ENCODE measurements around the gene LTBP1. TPM values are rescaled to one million over a fixed set of nuclear protein-coding genes. Genes with fewer than 3 reads are reported as not detected.
"Not testable (repeated sequence)": the region's sequence is repeated elsewhere in the genome, so short reads cannot be mapped to it uniquely, and the experiment has no call there.

The LTBP1 gene, protein sequence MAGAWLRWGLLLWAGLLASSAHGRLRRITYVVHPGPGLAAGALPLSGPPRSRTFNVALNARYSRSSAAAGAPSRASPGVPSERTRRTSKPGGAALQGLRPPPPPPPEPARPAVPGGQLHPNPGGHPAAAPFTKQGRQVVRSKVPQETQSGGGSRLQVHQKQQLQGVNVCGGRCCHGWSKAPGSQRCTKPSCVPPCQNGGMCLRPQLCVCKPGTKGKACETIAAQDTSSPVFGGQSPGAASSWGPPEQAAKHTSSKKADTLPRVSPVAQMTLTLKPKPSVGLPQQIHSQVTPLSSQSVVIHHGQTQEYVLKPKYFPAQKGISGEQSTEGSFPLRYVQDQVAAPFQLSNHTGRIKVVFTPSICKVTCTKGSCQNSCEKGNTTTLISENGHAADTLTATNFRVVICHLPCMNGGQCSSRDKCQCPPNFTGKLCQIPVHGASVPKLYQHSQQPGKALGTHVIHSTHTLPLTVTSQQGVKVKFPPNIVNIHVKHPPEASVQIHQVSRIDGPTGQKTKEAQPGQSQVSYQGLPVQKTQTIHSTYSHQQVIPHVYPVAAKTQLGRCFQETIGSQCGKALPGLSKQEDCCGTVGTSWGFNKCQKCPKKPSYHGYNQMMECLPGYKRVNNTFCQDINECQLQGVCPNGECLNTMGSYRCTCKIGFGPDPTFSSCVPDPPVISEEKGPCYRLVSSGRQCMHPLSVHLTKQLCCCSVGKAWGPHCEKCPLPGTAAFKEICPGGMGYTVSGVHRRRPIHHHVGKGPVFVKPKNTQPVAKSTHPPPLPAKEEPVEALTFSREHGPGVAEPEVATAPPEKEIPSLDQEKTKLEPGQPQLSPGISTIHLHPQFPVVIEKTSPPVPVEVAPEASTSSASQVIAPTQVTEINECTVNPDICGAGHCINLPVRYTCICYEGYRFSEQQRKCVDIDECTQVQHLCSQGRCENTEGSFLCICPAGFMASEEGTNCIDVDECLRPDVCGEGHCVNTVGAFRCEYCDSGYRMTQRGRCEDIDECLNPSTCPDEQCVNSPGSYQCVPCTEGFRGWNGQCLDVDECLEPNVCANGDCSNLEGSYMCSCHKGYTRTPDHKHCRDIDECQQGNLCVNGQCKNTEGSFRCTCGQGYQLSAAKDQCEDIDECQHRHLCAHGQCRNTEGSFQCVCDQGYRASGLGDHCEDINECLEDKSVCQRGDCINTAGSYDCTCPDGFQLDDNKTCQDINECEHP (N-terminal part only)
- total RNA-seq = 205 TPM

DNA sequence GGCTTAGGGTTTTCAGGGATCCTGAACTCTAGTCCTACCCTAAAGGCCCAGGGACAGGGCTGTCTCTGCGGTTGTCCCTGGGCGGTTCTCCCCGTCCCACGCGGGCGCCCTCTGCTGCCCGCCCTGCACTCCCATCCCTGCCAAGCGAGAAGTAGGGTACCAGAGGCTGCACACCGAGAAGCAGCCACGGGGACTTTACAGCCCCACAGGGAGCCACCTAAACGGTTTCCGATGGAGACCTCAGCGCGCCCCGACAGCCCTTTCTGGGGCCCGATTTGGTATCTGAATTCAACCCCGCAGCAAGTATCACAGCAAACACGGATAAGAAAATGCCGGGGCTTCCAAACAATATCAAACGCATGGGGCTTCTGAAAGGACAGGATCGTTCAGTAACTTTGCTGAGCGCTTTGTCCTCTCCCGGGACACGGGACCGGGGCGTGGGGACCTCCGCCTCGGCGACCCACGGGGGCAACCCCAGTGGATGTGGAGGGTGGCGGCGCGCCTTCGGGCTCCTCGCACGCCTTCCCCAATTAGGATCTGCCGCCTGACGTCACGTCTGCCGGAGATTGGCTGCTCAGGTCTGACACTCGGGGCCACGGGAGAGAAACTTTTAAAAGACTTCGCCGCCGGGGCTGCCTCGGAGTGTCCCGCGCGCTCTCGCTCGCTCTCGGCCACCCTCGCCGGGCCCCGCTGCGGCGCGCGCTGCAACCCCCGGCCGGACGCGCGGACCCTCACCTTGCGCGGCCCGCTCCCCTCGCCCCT lies at the start of gene LTBP1:
TSS of gene LTBP1 (plus strand) at position 640 of the 762 bp plus-strand sequence. CDS start 372 bp downstream, outside the sequence.
- DNase-seq (ENCODE audit: low spot score) = peak; percentile 75

DNA sequence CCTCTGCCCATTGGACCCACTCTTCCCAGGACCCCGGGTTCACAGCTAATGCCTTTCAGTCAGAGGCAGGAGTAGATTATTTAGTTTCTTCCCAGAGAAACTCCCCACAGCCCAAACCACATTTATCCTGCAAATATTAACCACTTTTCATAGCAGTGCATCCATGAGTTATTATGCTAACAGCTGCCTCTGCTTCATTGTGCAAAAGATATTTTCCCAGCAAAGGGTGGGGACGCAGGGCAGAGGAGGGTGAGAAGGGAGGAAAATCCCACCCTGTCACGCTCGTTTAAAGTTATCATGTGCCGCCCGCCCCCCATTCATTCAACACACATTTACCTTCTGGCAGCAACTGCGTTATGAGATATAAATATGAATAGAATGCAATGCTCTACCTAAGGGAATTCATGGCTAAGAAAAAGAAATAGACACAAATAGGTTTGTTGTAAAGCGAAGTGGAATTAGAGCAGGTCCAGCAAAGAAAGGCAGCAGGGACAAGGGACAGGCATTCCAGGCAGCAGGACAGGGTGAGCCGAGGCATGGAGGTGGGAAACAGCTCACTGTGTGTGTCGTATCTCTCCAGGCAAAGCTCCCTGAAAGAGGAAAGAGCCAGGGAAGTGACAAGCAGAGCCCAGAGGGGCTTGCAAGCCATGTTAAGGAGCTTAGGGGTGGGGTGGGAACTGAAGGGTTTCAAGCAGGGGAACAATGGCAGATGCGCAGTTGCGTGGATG lies 46.3 kb upstream of the LTBP1 start:
- no peak for DNase-seq (ENCODE audit: low spot score)

DNA sequence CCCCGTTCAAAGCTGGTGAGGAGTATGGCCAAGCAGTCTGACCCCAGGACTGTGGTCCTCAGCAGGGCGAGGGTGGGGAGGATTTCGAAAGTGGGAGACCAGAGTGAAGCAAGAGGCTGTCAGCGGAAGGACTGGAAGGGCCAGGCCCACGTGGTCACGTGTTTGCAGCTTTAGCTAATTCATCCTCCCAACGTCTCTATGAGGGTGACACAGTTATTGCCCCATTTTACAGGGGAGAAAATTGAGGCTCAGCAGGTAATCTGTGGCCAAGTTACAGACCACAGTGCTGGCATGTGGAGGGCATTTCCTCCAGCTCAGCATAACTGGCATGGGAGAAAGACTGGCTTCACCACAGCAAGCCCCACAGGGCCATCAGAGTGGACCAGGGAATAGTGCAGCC lies 45.4 kb upstream of the LTBP1 start:
- DNase-seq (ENCODE audit: low spot score) = no peak

DNA sequence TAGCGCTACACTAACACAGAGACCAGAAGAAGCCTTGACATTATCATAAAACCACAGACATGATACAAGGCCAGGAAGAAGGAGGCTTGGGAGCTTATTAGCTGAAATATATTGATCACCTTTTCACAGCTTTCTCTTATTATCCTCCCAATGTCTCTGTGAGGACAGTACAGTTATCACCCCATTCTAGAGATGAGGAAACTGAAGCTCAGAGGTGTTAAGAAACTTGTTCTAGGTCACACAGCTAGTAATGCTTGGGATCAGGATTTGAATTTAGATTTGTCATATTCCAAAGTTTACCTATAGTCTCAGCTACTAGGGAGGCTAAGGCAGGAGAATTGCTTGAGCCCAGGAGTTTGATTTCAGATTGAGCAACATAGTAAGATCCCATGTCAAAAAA lies 44.6 kb upstream of the LTBP1 start:
- DNase-seq (ENCODE audit: low spot score) = no peak

DNA sequence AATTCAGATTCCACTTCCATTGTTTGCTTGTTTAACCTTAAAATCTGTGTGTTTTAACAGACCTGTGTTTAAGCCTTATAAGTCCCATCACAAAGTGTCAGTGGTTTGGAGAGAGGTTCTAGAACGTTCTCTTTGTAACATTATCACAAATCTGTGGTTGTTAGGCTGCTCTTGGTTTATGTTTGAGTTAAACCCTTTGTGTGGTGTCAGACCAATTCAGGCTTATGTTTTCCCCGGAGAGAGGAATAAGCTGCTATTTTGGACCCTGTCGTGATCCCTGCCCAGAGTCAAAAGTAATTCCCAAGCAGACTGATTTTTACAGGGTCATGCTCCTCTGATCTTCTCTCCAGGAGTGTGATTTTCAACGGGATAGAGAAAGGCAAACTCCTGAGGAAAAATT lies 43.8 kb upstream of the LTBP1 start:
- DNase-seq (ENCODE audit: low spot score) = no peak

DNA sequence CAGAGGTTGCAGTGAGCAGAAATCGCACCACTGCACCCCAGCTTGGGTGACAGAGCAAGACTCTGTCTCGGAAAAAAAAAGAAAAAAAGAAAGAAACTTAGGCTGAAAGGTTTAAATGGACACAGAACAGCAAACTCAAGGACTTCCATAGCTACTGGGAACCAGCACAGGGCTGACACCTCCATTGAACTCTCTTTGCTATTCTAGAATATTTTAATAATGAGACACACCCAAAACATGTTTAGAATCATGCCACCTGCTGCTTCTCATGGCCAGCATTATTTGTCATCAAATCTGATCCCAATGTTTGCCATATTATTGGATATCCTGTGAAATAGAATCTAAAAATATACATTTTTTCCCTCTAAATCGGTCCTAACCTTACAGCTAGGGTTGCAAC lies 42.7 kb upstream of the LTBP1 start:
- DNase-seq (ENCODE audit: low spot score) = no peak

DNA sequence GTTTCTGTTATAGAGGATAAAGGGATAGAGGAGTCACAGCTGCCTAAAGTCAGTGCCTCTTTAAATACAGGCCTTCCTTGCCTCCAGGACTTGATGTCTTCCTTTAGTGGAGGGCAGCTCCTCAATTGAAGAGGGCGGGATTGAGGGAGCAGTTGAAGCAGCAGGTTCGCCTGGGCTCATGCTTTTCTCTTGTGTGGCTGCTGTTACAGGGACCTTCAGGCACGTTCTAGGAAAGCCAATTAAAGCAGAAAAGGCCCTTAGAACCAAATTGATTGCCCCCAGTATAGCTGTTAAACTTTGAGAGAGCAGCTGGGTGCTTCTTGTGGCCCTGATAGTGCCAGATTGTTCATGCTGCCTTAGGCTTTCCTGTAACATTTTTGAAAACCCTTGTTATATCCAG lies 42.0 kb upstream of the LTBP1 start:
- no peak for DNase-seq (ENCODE audit: low spot score)

DNA sequence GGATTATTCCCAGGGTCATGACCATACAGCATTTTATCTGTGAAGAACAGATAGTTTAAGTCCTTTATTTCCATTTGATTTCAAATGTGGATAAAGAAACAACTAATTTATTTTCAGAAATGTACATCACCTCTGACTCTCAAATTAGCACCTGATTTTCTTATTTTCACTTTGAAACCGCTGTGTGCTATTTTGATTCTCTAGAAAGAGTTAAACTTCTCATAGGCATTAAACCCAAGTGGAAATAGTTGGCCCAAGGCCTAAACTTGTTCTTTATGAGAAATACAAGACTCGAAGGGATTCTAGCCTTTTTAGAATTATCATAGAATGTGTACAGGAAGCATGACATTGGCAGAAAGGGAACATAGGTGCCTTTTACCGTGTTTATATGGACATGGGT lies 41.5 kb upstream of the LTBP1 start:
- no peak for DNase-seq (ENCODE audit: low spot score)

DNA sequence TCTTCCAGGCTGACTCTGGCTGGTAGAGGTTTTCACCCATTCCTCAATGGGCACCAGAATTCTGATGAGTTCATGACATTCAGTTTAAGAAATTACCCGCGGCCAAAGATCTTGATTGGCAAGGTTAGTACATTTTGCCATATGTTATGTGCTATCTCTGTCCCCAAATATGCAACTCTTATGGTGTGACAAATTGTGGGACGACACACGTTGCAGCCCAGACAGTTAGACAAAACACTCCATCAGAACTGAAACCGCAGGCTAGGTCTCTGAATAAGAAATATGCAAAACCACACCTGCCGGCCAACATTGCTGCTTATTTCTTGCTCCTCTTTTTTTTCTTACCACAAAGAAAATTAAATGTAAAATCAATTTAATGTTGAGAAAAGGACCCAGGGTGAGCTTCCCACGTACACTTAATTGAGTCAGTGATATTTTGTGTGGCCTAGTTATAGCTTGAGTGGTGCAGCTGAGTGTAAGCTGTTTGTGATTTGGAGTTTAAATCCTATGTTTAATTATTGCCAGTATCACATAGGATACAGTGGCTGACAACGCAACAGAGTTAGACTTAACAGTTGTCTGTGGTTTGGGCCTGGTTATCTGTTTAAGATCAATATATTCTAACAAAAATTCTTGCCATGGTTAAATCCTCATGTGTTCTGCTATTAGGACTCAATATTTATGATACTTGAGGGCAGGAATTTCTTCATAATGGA lies 35.7 kb upstream of the LTBP1 start:
- no peak for DNase-seq (ENCODE audit: low spot score)

DNA sequence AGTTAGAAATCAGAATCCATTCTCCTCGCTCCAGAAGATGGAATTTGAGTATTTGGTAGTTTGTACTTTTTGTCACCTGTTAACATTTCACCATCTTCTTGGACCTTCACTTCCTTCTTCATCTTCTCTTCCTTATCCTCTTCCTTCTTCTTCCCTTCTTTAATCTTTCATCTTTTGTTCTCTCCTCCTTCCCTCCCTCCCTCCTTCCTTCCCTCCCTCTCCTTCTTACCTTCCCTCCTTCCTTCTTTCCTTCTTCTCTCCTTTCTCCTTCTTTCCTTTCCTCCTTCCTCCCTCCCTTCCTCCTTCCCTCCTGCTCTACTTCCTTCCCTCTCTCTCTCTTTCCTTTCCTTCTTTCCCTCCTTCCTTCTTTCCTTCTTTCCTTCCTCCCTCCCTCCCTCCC lies 31.1 kb upstream of the LTBP1 start:
- no peak for DNase-seq (ENCODE audit: low spot score)

DNA sequence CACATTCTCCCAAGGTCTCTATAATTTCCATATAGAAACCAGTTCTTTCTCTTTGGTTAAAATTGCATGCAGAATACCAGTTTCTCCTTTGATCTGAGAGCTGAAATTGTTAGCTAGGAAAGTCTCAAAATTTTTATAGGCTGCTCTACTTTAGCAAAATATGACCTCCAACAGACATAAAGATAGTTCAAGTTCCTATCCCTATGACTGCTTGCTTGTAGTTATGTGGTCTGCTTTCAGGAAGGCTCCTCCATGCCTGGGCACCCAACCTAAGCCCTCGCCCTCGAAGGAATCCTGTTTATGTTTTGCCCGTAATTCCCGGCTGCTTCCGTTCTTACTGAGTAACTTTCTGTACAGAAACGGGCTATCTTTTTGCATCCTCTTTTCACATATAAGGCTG lies 28.0 kb upstream of the LTBP1 start:
- DNase-seq (ENCODE audit: low spot score) = no peak

DNA sequence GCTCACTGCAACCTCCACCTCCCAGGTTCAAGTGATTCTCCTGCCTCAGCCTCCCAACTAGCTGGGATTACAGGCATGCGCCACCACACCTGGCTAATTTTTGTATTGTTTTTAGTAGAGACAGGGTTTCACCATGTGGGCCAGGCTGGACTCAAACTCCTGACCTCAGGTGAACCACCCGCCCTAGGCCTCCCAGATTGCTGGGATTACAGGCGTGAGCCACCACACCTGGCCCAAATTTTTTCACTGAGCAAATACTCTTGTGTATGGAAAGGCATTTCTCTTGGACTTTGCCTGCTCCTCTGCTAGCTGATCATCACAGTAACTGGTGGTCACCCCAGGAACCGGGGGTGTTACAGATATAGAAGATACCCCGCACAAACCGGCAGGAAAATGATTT lies 26.9 kb upstream of the LTBP1 start:
- not testable (repeated sequence) for DNase-seq (ENCODE audit: low spot score)

DNA sequence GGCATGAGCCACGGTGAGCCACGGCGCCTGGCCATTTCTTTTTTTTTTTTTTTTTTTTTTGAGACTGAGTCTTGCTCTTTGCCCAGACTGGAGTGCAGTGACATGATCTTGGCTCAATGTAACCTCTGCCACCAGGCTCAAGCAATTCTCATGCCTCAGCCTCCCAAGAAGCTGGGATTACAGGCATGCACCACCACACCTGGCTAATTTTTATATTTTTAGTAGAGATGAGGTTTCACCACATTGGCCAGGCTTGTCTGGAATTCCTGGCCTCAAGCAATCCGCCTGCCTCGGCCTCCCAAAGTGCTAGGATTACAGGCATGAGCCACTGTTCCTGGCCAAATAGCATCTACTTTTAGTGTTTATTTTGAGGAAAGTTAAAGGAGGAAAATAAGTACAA lies 25.3 kb upstream of the LTBP1 start:
- not testable (repeated sequence) for DNase-seq (ENCODE audit: low spot score)

DNA sequence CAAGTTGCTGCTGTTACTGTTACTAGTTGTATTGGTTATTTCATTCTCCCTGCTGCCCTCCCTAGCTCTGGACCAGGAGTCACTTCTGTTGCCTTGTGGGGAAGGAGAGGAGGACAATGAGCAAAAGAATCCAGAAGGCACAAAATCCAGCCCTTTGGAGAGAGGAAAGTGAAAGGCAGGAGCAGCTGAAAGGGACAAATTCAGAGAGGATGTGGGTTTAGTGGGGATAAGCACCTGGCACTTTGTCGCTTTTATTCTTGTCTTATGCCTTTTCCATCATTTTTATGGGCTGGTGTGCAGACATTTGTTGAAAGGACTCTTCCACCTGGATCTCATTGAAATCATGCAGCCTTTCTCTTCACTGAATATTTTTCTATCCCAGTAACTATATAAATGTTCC lies 24.3 kb upstream of the LTBP1 start:
- no peak for DNase-seq (ENCODE audit: low spot score)

DNA sequence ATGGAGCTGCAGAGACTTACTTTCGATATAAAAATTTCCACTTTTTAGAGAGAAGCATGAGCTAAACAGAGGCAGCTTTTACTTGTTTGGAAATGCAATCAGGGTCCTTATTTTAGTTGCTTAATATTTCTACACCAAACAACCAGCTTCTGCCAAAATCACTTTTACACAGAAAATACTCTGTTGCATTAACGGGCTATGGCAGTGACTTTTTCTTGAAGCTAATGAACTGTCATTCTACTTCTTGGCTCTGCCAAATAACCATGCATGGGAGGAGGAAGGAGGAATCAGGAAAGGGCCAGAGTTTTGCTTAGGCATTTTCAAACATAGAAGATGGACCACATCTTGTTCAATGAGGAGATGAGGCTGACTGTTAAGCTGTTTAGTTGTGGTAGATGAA lies 23.6 kb upstream of the LTBP1 start:
- DNase-seq (ENCODE audit: low spot score) = no peak

DNA sequence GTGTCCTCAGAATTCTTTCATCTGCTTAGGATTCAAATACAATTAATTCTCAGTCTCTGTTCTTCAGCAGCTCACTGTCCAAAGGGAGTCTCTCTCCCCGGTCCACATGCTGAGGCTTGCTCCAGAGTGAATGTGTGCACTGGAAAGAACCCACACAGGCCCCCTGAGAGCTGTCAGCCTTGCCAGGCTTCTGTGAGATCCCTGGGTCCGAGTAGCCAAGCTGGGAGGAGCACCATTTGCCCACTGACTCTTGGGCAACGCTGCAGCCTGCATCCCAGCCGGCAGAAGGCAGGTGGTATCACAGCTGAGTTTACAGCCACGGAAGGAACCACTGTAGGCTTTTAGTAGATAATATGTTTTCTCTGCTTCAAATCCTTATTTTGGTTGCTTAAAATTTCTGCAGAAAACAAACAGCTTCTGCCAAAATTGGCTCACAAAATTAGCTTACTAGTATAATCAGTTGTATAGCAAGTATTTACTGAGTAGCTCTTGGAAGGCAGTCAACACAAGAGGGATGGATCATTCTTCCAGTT lies 21.4 kb upstream of the LTBP1 start:
- DNase-seq (ENCODE audit: low spot score) = no peak

DNA sequence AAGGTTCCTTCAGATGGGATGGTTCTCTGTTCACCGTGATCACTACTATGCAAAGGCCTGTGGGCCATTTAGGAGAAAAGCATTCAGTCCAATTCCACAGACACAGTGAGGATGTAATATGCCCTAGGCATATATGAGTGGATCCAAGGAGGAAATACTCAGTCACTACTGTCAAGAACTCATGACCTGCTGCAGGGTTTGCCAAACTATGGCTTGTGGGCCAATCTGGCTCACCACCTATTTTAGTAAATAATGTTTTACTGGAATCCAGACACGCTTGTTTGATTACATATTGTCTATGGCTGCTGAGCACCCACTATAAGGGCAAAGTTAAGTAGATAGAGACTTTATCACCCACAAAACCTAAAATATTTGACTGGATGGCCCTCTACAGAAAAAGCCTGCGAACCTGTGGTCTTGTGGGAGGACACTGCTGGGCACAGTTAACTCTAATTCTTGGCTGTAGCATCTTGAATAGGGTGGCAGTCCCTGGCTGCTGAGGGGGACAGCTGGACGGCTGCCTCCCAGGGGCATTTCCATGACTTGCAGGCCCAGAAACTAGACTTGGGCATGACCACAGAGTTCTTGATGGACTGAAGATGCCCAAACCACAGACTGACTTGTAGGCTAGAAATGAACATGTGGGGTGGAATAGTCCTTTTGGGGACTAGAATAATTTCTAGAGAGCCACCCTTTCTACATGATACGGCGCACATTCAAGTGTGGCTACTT lies 20.6 kb upstream of the LTBP1 start:
- DNase-seq (ENCODE audit: low spot score) = no peak

DNA sequence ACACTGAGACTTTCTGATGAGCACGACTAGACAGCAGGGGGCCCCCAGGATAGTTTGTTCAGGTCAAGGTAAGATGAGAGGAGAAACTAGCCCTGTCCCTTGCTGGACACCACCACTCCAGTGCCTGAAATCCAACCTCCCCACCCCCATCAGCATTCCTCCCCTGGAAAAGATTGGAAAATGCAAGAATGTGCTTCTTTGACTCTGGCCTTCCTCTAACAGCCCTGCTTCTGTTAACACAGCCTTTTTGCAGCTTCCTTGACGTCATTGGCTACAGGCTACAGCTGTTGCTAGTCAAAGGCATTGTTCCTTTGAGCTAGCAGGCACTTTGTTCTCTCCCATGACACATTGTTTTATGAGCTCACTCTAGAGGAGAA lies 20.1 kb upstream of the LTBP1 start:
- peak; percentile 34 for DNase-seq (ENCODE audit: low spot score)

DNA sequence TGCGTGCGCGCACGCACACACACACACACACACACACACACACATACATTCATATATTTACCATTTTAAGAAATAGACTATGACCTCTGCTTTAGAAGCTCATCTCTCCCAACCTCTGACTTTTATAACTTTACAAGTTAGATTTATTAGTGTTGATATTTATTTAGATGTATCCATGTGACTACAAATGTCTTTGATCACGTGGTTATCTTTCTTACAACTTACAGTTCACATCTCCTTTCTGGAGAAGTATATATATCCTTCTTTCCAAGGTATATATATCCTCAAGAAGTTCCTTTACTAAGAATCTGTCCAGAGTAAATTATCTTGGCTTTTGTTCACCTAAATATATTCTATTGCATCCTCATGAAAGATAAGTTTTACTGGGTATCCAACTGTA lies 16.3 kb upstream of the LTBP1 start:
- no peak for DNase-seq (ENCODE audit: low spot score)
